Thyroid gland (tissue), 4 donors: ENCODE measurements around the gene ATP6V0A4. TPM values are rescaled to one million over a fixed set of nuclear protein-coding genes. Genes with fewer than 3 reads are reported as not detected.
"Not testable (repeated sequence)": the region's sequence is repeated elsewhere in the genome, so short reads cannot be mapped to it uniquely, and the experiment has no call there.

Experiments used
- DNase-seq, 2 donors: peaks; one replicate each; pipeline ENCODE4 v3.0.0-alpha.2; 2019
- H3K27ac ChIP-seq, 3 donors: fragments of 200-600 bp; sonication (generic); 1 replicate in 2 of 3; 2 replicates in 1 of 3; pipeline ENCODE4 v1.5.1; 2016 to 2019; ENCODE audit warnings: mild to moderate bottlenecking in 1 of 3, moderate library complexity in 1 of 3
- H3K27me3 ChIP-seq: fragments of 200-600 bp; sonication (generic); one replicate; pipeline ENCODE4 v1.5.1; 2019
- H3K36me3 ChIP-seq, 2 donors: fragments of 200-600 bp; sonication (generic); one replicate each; pipeline ENCODE4 v1.5.1; 2016 to 2019
- H3K4me1 ChIP-seq, 2 donors: fragments of 200-600 bp; sonication (generic); one replicate each; pipeline ENCODE4 v1.5.1; 2017 to 2019
- H3K4me3 ChIP-seq, 3 donors: fragments of 200-600 bp; sonication (generic); replicated peaks in 1 of 3; 1 replicate in 2 of 3; 2 replicates in 1 of 3; pipeline ENCODE4 v1.5.1; 2016; ENCODE audit warnings: mild to moderate bottlenecking in 1 of 3
- H3K9me3 ChIP-seq: fragments of 200-600 bp; sonication (generic); one replicate; pipeline ENCODE4 v1.5.1; 2017
- POLR2A ChIP-seq, 2 donors: fragments of 450-650 bp; IDR thresholded peaks; one replicate each; pipeline ENCODE4 v1.6.1; 2017; ENCODE audit warnings: antibody characterized with exemption in 2 of 2, mild to moderate bottlenecking in 2 of 2, moderate library complexity in 1 of 2
- WGBS, 2 donors: methylation state at CpG; one replicate each; pipeline ENCODE4 v1.1.5; 2017; 5-methylcytosine and 5-hydroxymethylcytosine counted together
- intact Hi-C: fragments of 100-400 bp; cut with DNase I; formaldehyde crosslinking; loops from one replicate; pipeline ENCODE4 v1.15.1; 2023
- total RNA-seq, 4 donors: library from RNA; depleted of rRNA; stranded (reverse); fragments of >200 nt; gene quantifications; one replicate each; pipeline ENCODE4 v1.2.3, GENCODE V29; 2016
- TF ChIP-seq, protein P1 (sequence below), 6 experiments: fragments of 200-600 bp in 3 of 6; fragments of 450-650 bp in 3 of 6; sonication (generic) in 3 of 6; IDR thresholded peaks; one replicate each; pipeline ENCODE4 v1.5.1; 2016 to 2019; ENCODE audit warnings: antibody characterized with exemption in 6 of 6, mild to moderate bottlenecking in 2 of 6, inconsistent platforms in 1 of 6, moderate library complexity in 1 of 6

ATP6V0A4 gene
- total RNA-seq, 4 donors from 2014 or later = not detected

DNA sequence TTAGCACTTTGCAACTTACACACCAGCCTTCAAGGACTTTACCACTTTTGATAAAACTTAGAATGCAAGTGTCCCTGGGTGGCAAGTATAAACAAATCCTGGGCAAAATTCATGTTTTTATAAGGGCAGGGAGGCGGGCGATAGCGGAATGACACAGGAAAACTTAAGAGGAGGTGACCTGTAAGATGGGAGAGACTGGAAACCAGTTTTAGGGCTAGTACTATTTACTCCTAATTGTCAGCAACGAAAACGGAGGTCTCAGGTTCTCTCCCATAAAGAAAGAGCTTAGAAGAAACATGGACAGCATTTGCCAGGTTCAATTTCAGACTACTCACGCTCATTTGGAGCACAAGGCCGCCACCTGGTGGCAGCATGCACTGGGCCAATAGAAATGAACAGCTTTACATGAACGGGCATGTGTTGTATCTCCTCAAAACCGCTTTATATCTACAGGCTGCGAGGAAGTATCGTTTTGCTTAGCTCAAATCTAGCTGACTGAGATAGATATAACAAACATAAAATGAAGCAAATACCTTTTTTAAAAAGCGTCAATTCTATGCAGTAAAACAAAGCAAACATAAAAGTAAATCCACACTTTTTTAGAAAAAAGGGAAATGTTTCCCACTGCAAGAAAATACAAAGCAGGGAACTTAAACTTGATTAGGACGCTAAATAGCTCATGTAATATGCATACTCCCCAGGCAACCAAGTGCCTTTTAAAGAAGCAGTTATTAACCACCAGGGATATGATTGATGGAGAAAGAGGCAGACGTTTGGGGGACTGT, 59.3 kb downstream of the ATP6V0A4 start:
- Histone ChIP-seq H3K36me3 (no peaks in the 10 kb centered on the region), H3K27me3 (no peaks in the 10 kb centered on the region), H3K9me3 (no peaks in the 10 kb centered on the region), H3K27ac (no peak overlapping the region), H3K4me3 (no peak overlapping the region), H3K4me1 (no peaks in the 10 kb centered on the region)
- intact Hi-C loops = loop anchor here (5.0 kb wide), 1 partner anchor 576 kb away; no protein-coding TSS in a partner anchor
- WGBS, 2 donors = 25 to 26% methylated on average over 14 of the region's 14 CpGs
- TF ChIP-seq, protein P1, sequence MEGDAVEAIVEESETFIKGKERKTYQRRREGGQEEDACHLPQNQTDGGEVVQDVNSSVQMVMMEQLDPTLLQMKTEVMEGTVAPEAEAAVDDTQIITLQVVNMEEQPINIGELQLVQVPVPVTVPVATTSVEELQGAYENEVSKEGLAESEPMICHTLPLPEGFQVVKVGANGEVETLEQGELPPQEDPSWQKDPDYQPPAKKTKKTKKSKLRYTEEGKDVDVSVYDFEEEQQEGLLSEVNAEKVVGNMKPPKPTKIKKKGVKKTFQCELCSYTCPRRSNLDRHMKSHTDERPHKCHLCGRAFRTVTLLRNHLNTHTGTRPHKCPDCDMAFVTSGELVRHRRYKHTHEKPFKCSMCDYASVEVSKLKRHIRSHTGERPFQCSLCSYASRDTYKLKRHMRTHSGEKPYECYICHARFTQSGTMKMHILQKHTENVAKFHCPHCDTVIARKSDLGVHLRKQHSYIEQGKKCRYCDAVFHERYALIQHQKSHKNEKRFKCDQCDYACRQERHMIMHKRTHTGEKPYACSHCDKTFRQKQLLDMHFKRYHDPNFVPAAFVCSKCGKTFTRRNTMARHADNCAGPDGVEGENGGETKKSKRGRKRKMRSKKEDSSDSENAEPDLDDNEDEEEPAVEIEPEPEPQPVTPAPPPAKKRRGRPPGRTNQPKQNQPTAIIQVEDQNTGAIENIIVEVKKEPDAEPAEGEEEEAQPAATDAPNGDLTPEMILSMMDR (IDR thresholded peaks at IDR 0.05) = peak; percentile 61 to 92 (median 88)
- no peak for TF ChIP-seq POLR2A (IDR thresholded peaks at IDR 0.05)
- peak; percentile 83 to 90 for DNase-seq

DNA sequence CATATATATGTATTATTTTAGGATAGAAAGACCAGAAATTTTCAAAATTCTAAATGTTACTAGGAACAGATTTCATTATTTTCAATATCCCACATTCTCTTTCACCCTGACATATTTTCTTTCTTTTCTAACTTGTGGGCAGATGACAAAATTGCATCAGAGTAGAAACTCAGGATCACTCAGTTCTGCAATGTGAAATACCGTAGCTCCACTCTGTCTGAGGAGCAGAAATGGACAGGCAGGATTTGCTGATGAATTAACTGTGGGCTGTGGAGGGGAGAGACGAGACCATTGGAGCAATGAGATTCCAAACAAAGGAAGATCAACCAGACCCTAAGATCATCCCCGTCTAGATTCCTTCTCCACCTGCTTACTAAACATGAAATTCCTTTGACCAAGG, 59.9 kb downstream of the ATP6V0A4 start:
- Histone ChIP-seq H3K4me3 (no peak overlapping the region), H3K27ac (no peak overlapping the region), H3K4me1 (no peaks in the 10 kb centered on the region), H3K36me3 (no peaks in the 10 kb centered on the region), H3K9me3 (no peaks in the 10 kb centered on the region), H3K27me3 (no peaks in the 10 kb centered on the region)
- intact Hi-C loops = loop anchor here (5.0 kb wide), 1 partner anchor 576 kb away; no protein-coding TSS in a partner anchor
- DNase-seq = no peak
- 68 to 72% methylated on average over 3 of the region's 3 CpGs for WGBS, 2 donors
- TF ChIP-seq, protein P1 (IDR thresholded peaks at IDR 0.05) = no peak
- no peak for TF ChIP-seq POLR2A (IDR thresholded peaks at IDR 0.05)

DNA sequence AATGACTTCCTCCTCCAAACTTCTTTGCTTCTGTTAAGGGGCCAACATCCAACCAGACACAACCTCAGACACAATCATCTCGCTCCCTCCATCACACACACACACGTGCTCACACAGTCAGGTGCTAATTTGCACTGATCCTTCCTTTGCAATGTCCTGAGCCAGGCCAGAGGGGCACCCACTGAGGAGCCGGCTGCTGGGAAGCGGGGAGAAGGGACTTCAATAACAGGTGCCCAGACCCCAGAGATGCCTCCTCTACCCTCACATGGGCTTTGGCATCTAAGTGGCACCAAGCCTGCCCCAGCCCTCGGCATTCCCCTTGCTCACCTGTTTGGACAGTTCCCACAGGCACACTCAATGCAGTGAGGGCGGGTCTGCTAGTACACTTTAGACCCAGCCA, 62.6 kb downstream of the ATP6V0A4 start:
- H3K27ac ChIP-seq = no peak overlapping the region
- intact Hi-C loops = loop anchor here (5.0 kb wide), 1 partner anchor 573 kb away; no protein-coding TSS in a partner anchor
- 71 to 77% methylated on average over 6 of the region's 6 CpGs for WGBS, 2 donors
- H3K9me3 ChIP-seq = no peaks in the 10 kb centered on the region
- no peaks in the 10 kb centered on the region for H3K4me1 ChIP-seq
- no peaks in the 10 kb centered on the region for H3K36me3 ChIP-seq
- no peaks in the 10 kb centered on the region for H3K27me3 ChIP-seq
- no peak for TF ChIP-seq POLR2A (IDR thresholded peaks at IDR 0.05)
- TF ChIP-seq, protein P1 (IDR thresholded peaks at IDR 0.05) = no peak
- DNase-seq = no peak
- no peak overlapping the region for H3K4me3 ChIP-seq

DNA sequence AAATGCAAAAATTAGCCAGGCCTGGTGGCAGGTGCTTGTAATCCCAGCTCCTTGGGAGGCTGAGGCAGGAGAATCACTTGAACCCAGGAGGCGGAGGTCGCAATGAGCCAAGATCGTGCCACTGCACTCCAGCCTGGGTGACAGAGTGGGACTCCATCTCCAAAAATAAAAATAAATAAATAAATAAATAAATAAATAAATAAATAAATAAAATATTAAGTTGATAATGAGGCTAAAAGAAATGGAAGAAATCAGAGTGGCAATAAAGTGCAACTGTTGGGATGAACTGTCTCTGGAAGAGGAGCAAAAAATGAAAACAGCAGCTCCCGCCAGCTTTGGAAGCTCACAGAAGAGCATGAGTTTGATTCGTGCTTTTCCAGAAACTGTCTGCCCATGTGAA, 66.3 kb downstream of the ATP6V0A4 start:
- H3K36me3 ChIP-seq, DNase-seq, H3K27me3 ChIP-seq, intact Hi-C loops, H3K9me3 ChIP-seq, H3K27ac ChIP-seq, H3K4me1 ChIP-seq, H3K4me3 ChIP-seq: not testable (repeated sequence)
- WGBS, 2 donors = 94 to 96% methylated on average over 5 of the region's 5 CpGs

DNA sequence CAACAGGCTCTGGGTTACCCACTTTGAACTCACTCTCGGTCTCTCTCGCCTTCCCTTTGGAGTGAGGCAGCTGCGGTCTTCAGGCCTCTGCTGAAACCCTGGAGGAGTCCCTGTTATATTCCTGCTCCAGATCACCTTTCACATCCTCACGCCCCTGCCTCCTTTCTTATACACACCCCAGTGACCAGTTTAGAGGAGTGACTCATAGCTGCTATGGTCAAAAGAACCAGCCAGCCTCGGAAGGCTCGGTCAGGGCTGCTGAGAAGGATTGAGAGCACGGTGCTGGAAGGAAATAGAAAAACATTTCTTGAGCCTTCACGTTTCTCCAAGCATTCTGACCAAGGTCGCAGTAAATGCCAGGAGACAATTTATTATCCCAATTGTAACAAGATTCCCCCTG, 68.6 kb downstream of the ATP6V0A4 start:
- 72 to 82% methylated on average over 9 of the region's 9 CpGs for whole genome bisulfite sequencing, 2 donors
- H3K9me3 ChIP-seq = no peaks in the 10 kb centered on the region
- intact Hi-C loops = no loop called here
- TF ChIP-seq POLR2A (IDR thresholded peaks at IDR 0.05) = no peak
- TF ChIP-seq, protein P1 (IDR thresholded peaks at IDR 0.05) = no peak
- no peak for DNase-seq
- H3K4me1 ChIP-seq = no peaks in the 10 kb centered on the region
- H3K4me3 ChIP-seq = no peak overlapping the region
- no peaks in the 10 kb centered on the region for H3K36me3 ChIP-seq
- no peak overlapping the region for H3K27ac ChIP-seq
- H3K27me3 ChIP-seq = no peaks in the 10 kb centered on the region
